H1 (cell line): Measurements from ENCODE around the gene ATP2B3. TPM values are rescaled to one million over a fixed set of nuclear protein-coding genes. Genes with fewer than 3 reads are reported as not detected.

Source experiments
- ASH2L ChIP-seq: fragments of 200-600, 300-600 bp; sonication (generic); IDR thresholded peaks from one replicate; pipeline ENCODE4 v1.7.1; 2017; ENCODE audit warnings: low read length
- BRCA1 ChIP-seq: IDR thresholded peaks from 2 replicates; pipeline ENCODE4 v1.6.1; 2012; ENCODE audit warnings: low read depth, low read length, improper control_type of control experiment
- CREB1 ChIP-seq: IDR thresholded peaks from 2 replicates; pipeline ENCODE4 v1.6.1; 2012; ENCODE audit warnings: inconsistent platforms
- CTBP2 ChIP-seq: IDR thresholded peaks from 2 replicates; pipeline ENCODE4 v1.7.0; 2011; ENCODE audit warnings: borderline replicate concordance, mild to moderate bottlenecking, moderate library complexity, mixed read lengths, low read length; ENCODE audit not compliant: insufficient read depth, insufficient read length
- EP300 ChIP-seq, 2 experiments: IDR thresholded peaks; 1 replicate in 1 of 2; 2 replicates in 1 of 2; pipeline ENCODE4 v1.6.1; 2011 to 2012; ENCODE audit warnings: low read depth in 2 of 2, low read length in 2 of 2, mild to moderate bottlenecking in 2 of 2, borderline replicate concordance in 1 of 2, inconsistent platforms in 1 of 2, moderate library complexity in 1 of 2
- EZH2 ChIP-seq: fragments of 200-600 bp; sonication (generic); IDR thresholded peaks from 2 replicates; pipeline ENCODE4 v1.7.1; 2012; ENCODE audit warnings: low read depth, mild to moderate bottlenecking, moderate library complexity, low read length, inconsistent platforms; ENCODE audit not compliant: severe bottlenecking
- GABPA ChIP-seq: IDR thresholded peaks from 2 replicates; pipeline ENCODE4 v1.6.1; 2011; ENCODE audit warnings: mild to moderate bottlenecking, low read length, moderate library complexity, borderline replicate concordance; ENCODE audit not compliant: insufficient read depth
- KDM5A ChIP-seq: fragments of 200-600 bp; IDR thresholded peaks from 2 replicates; pipeline ENCODE4 v1.7.1; 2012; ENCODE audit warnings: mild to moderate bottlenecking, low read length, inconsistent platforms, mixed read lengths
- NANOG ChIP-seq: IDR thresholded peaks from 2 replicates; pipeline ENCODE4 v1.6.1; 2011; ENCODE audit warnings: low read length, low read depth, mild to moderate bottlenecking, inconsistent platforms; ENCODE audit not compliant: insufficient read depth, poor library complexity, severe bottlenecking
- NRF1 ChIP-seq: IDR thresholded peaks from 2 replicates; pipeline ENCODE4 v1.6.1; 2011; ENCODE audit warnings: mild to moderate bottlenecking, low read depth, low read length, improper control_type of control experiment
- POU5F1 ChIP-seq: IDR thresholded peaks from 2 replicates; pipeline ENCODE4 v1.6.1; 2011; ENCODE audit warnings: low read depth, mild to moderate bottlenecking, low read length, moderate library complexity
- RBBP5 ChIP-seq: IDR thresholded peaks from 2 replicates; pipeline ENCODE4 v1.7.1; 2012; ENCODE audit warnings: low read depth, mild to moderate bottlenecking, inconsistent platforms, low read length, moderate library complexity, borderline replicate concordance
- SP4 ChIP-seq: IDR thresholded peaks from 2 replicates; pipeline ENCODE4 v1.6.1; 2012; ENCODE audit warnings: low read length, inconsistent platforms
- TAF7 ChIP-seq: optimal IDR thresholded peaks from 2 replicates; pipeline ENCODE3; 2011; ENCODE audit warnings: low read depth, mild to moderate bottlenecking, inconsistent platforms, low read length, moderate library complexity, borderline replicate concordance
- TBP ChIP-seq: IDR thresholded peaks from 2 replicates; pipeline ENCODE4 v1.6.1; 2011; ENCODE audit warnings: low read depth, low read length, improper control_type of control experiment
- polyA plus RNA-seq, 7 experiments: library from polyadenylated mRNA; depleted of rRNA in 3 of 7; stranded (reverse) in 5 of 7; unstranded in 2 of 7; fragments of >200 nt in 5 of 7; fragments of 200-250 nt in 2 of 7; gene quantifications; 1 replicate in 5 of 7; 2 replicates in 1 of 7; 4 replicates in 1 of 7; pipeline versions ENCODE4 v1.2.1 to v1.2.3, GENCODE V29; 2011 to 2013; ENCODE audit warnings: missing spikeins in 2 of 7, mixed read lengths in 2 of 7
- total RNA-seq: library from RNA; stranded (reverse); fragmentation: NEBNext Ultra II Directional; extraction: Animal tissue kit (Norgen Biotek cat#: 25700); gene quantifications from 2 replicates; pipeline ENCODE4 v1.2.1, GENCODE V29; 2021
- TF ChIP-seq, protein P1 (sequence below): IDR thresholded peaks from 2 replicates; pipeline ENCODE4 v1.6.1; 2012; ENCODE audit warnings: inconsistent platforms
- TF ChIP-seq, protein P2 (sequence below), 3 experiments: IDR thresholded peaks; 1 replicate in 2 of 3; 2 replicates in 1 of 3; pipeline versions ENCODE4 v1.5.1 to v1.6.1; 2011; ENCODE audit warnings: low read length in 3 of 3, mild to moderate bottlenecking in 3 of 3, inconsistent platforms in 2 of 3, low read depth in 1 of 3, moderate library complexity in 1 of 3; ENCODE audit not compliant: insufficient read depth in 1 of 3; ENCODE audit errors: control extremely low read depth in 1 of 3
- TF ChIP-seq, protein P3 (sequence below): IDR thresholded peaks from 2 replicates; pipeline ENCODE4 v1.6.1; 2011; ENCODE audit warnings: low read depth, mild to moderate bottlenecking, low read length; ENCODE audit not compliant: insufficient read depth

Gene ATP2B3
- total and polyA plus RNA-seq, 2 of the 8 experiments (the other 6 are each of a cell fraction or from before 2014, with no cell fraction given), result 0.14 to 0.19 TPM

DNA sequence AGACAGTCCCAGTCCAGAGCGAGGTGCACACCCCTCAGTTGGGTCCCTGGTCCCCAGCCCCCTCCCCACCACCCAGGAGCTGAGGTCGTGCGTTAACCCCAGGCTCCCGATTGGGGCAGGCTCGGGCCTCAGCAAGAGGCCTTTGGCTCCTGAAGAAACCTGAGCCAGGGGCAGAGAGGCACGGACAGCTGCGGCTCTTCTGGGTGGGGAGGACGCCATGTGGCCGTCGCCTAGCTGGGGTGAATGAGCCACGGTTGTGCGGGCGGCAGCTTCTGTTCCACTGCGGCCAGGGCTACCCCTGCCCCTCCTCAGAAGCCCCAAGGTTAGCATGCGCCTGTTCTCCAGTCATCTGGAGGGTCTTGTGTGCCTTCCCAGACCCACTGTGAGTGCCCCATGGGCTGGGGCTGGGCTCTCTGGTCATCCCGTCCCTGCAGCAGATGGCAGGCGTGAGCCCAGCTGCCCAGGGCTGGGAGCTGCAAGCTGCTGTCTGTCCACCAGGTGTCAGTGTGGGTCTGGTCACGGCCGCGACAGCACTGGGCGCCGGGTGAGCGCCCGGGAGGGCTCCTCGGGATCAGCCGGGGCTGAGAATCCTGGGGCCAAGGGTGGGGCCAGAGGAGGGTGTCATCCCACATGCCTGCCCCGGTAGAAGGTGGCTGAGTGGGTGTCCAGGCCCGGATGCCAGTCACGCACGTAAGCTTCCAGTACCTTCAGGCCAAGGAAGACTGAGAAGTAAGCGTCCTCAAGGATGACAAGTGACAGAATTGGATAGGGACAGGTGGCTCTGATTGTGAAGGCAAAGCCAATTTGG, 21.9 kb downstream of the ATP2B3 start (continued):
- TF ChIP-seq GABPA (peak; percentile 54; the same call in 1 of the 2 replicates), POU5F1 (no peak), TBP (no peak), SP4 (no peak), CTBP2 (no peak), CREB1 (no peak), NANOG (no peak), ASH2L (no peak), BRCA1 (no peak), TAF7 (no peak), KDM5A (no peak), NRF1 (no peak), RBBP5 (no peak), EP300 (IDR thresholded peaks at IDR 0.05; ENCODE audit: borderline replicate concordance in 1 of 2, low read depth in 2 of 2, low read length in 2 of 2) (no peak), EZH2 (no peak)
- TF ChIP-seq, protein P1, sequence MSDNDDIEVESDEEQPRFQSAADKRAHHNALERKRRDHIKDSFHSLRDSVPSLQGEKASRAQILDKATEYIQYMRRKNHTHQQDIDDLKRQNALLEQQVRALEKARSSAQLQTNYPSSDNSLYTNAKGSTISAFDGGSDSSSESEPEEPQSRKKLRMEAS, result peak; percentile 37
- TF ChIP-seq, protein P2, sequence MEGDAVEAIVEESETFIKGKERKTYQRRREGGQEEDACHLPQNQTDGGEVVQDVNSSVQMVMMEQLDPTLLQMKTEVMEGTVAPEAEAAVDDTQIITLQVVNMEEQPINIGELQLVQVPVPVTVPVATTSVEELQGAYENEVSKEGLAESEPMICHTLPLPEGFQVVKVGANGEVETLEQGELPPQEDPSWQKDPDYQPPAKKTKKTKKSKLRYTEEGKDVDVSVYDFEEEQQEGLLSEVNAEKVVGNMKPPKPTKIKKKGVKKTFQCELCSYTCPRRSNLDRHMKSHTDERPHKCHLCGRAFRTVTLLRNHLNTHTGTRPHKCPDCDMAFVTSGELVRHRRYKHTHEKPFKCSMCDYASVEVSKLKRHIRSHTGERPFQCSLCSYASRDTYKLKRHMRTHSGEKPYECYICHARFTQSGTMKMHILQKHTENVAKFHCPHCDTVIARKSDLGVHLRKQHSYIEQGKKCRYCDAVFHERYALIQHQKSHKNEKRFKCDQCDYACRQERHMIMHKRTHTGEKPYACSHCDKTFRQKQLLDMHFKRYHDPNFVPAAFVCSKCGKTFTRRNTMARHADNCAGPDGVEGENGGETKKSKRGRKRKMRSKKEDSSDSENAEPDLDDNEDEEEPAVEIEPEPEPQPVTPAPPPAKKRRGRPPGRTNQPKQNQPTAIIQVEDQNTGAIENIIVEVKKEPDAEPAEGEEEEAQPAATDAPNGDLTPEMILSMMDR (IDR thresholded peaks at IDR 0.05; ENCODE audit: control extremely low read depth in 1 of 3, insufficient read depth in 1 of 3, low read depth in 1 of 3, low read length in 3 of 3), result peak in 2 of 3 experiments; percentile 92 to 99; a peak in 3 of 4 replicates
- TF ChIP-seq, protein P3, sequence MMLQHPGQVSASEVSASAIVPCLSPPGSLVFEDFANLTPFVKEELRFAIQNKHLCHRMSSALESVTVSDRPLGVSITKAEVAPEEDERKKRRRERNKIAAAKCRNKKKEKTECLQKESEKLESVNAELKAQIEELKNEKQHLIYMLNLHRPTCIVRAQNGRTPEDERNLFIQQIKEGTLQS, result no peak
